Mesenchymal stem cell (in vitro differentiated cells and primary cell): ENCODE data around the gene RFTN2.

Experiments used
- DNase-seq: peaks from one replicate; pipeline ENCODE4 v3.0.0-alpha.2; 2013
- H2AFZ ChIP-seq: one replicate; pipeline ENCODE4 v1.6.1; 2013; ENCODE audit warnings: low read depth, mild to moderate bottlenecking, control low read depth, inconsistent platforms, low read length, moderate library complexity
- H2AK5ac ChIP-seq: 2 replicates; pipeline ENCODE4 v1.6.1; 2013; ENCODE audit warnings: low read length, moderate library complexity, mild to moderate bottlenecking, inconsistent platforms; ENCODE audit not compliant: severe bottlenecking
- H2BK120ac ChIP-seq: one replicate; pipeline ENCODE4 v1.6.1; 2013; ENCODE audit warnings: low read depth, mild to moderate bottlenecking, inconsistent platforms, low read length, moderate library complexity
- H2BK12ac ChIP-seq, 2 experiments: one replicate each; pipeline ENCODE4 v1.6.1; 2013; ENCODE audit warnings: inconsistent platforms in 2 of 2, low read length in 2 of 2, mild to moderate bottlenecking in 2 of 2, moderate library complexity in 2 of 2, control low read depth in 1 of 2
- H2BK15ac ChIP-seq: one replicate; pipeline ENCODE4 v1.6.1; 2013; ENCODE audit warnings: mild to moderate bottlenecking, low read depth, inconsistent platforms; ENCODE audit not compliant: poor library complexity, severe bottlenecking
- H2BK5ac ChIP-seq: 2 replicates; pipeline ENCODE4 v1.6.1; 2013; ENCODE audit warnings: low read depth, mild to moderate bottlenecking, low read length, control low read depth, inconsistent platforms; ENCODE audit not compliant: poor library complexity, severe bottlenecking
- H3K14ac ChIP-seq, 2 experiments: one replicate each; pipeline ENCODE4 v1.6.1; 2013; ENCODE audit warnings: inconsistent platforms in 2 of 2, low read length in 2 of 2, control low read depth in 1 of 2, mild to moderate bottlenecking in 1 of 2, moderate library complexity in 1 of 2
- H3K18ac ChIP-seq, 2 experiments: one replicate each; pipeline ENCODE4 v1.6.1; 2013; ENCODE audit warnings: inconsistent platforms in 2 of 2, low read length in 2 of 2, control low read depth in 1 of 2, low read depth in 1 of 2, mild to moderate bottlenecking in 1 of 2
- H3K23ac ChIP-seq, 2 experiments: one replicate each; pipeline ENCODE4 v1.6.1; 2013; ENCODE audit warnings: inconsistent platforms in 2 of 2, low read length in 2 of 2, mild to moderate bottlenecking in 2 of 2, moderate library complexity in 2 of 2, control low read depth in 1 of 2
- H3K27ac ChIP-seq: 2 replicates; pipeline ENCODE4 v1.5.1; 2013; ENCODE audit warnings: mild to moderate bottlenecking, moderate library complexity, low read length, control low read depth, inconsistent platforms; ENCODE audit not compliant: poor library complexity, severe bottlenecking
- H3K27me3 ChIP-seq, 2 experiments: 2 replicates each; pipeline versions ENCODE4 v1.6.1 to v1.7.0; 2013; ENCODE audit warnings: low read length in 2 of 2, mild to moderate bottlenecking in 2 of 2, moderate library complexity in 2 of 2, control low read depth in 1 of 2, inconsistent platforms in 1 of 2; ENCODE audit not compliant: control insufficient read depth in 1 of 2, insufficient read depth in 1 of 2
- H3K36me3 ChIP-seq, 2 experiments: 2 replicates each; pipeline versions ENCODE4 v1.6.1 to v1.7.0; 2013; ENCODE audit warnings: low read length in 2 of 2, control low read depth in 1 of 2, inconsistent platforms in 1 of 2, low read depth in 1 of 2, mild to moderate bottlenecking in 1 of 2; ENCODE audit not compliant: insufficient read depth in 2 of 2, control insufficient read depth in 1 of 2
- H3K4ac ChIP-seq, 2 experiments: one replicate each; pipeline ENCODE4 v1.6.1; 2013; ENCODE audit warnings: inconsistent platforms in 2 of 2, low read length in 2 of 2, mild to moderate bottlenecking in 2 of 2, moderate library complexity in 2 of 2, control low read depth in 1 of 2, low read depth in 1 of 2
- H3K4me1 ChIP-seq: 2 replicates; pipeline ENCODE4 v1.6.1; 2013; ENCODE audit warnings: low read depth, low read length, control low read depth; ENCODE audit not compliant: control insufficient read depth, insufficient read depth
- H3K4me2 ChIP-seq: 2 replicates; pipeline ENCODE4 v1.6.1; 2013; ENCODE audit warnings: low read length, mild to moderate bottlenecking, inconsistent platforms; ENCODE audit not compliant: poor library complexity, severe bottlenecking
- H3K4me3 ChIP-seq, 2 experiments: 2 replicates each; pipeline versions ENCODE4 v1.5.1 to v1.7.0; 2013; ENCODE audit warnings: low read length in 2 of 2, mild to moderate bottlenecking in 2 of 2, control low read depth in 1 of 2, low read depth in 1 of 2; ENCODE audit not compliant: insufficient read depth in 1 of 2
- H3K79me1 ChIP-seq: replicated peaks from 2 replicates; pipeline ENCODE4 v1.6.1; 2013; ENCODE audit warnings: mild to moderate bottlenecking, control low read depth, low read length, inconsistent platforms; ENCODE audit not compliant: poor library complexity, severe bottlenecking
- H3K9ac ChIP-seq: 2 replicates; pipeline ENCODE4 v1.7.0; 2013; ENCODE audit warnings: mild to moderate bottlenecking, low read length, moderate library complexity
- H3K9me3 ChIP-seq: 2 replicates; pipeline ENCODE4 v1.7.0; 2013; ENCODE audit warnings: mild to moderate bottlenecking, low read length; ENCODE audit not compliant: control insufficient read depth
- H4K8ac ChIP-seq: one replicate; pipeline ENCODE4 v1.6.1; 2013; ENCODE audit warnings: inconsistent platforms, mild to moderate bottlenecking, low read length, moderate library complexity
- H4K91ac ChIP-seq: one replicate; pipeline ENCODE4 v1.6.1; 2013; ENCODE audit warnings: mild to moderate bottlenecking, low read length, inconsistent platforms
- WGBS: methylation state at CpG from one replicate; pipeline ENCODE4 v1.1.7; 2013; ENCODE audit warnings: mixed read lengths; 5-methylcytosine and 5-hydroxymethylcytosine counted together

RFTN2 gene

GRCh38 chr2:197706839-197707207 is 31.4 kb upstream of the RFTN2 start:
- H4K91ac ChIP-seq, result no peak overlapping the region
- no peak overlapping the region for H3K23ac ChIP-seq
- H2BK12ac ChIP-seq, result no peak overlapping the region
- H3K14ac ChIP-seq, result no peak overlapping the region
- H3K79me1 ChIP-seq, result peaks cover 9% of the 10 kb centered on the region
- H2BK120ac ChIP-seq, result no peak overlapping the region
- no peaks in the 10 kb centered on the region for H3K9me3 ChIP-seq
- peaks cover 12% of the 10 kb centered on the region for H3K4me1 ChIP-seq
- no peak overlapping the region for H2BK15ac ChIP-seq
- no peak for DNase-seq
- H2AK5ac ChIP-seq, result no peak overlapping the region
- H2BK5ac ChIP-seq, result no peak overlapping the region
- H3K4me3 ChIP-seq, result peak overlapping the region; percentile 35 to 97
- no peaks in the 10 kb centered on the region for H3K27me3 ChIP-seq
- H3K4me2 ChIP-seq, result peak overlapping the region; percentile 64
- WGBS, result 37% methylated on average over 4 of the region's 5 CpGs
- no peaks in the 10 kb centered on the region for H3K36me3 ChIP-seq
- H3K4ac ChIP-seq, result no peak overlapping the region
- H3K27ac ChIP-seq, result no peak overlapping the region
- no peak overlapping the region for H2AFZ ChIP-seq
- peak overlapping the region; percentile 87 for H3K9ac ChIP-seq
- H3K18ac ChIP-seq, result no peak overlapping the region
- H4K8ac ChIP-seq, result no peak overlapping the region

GRCh38 chr2:197705912-197706838 is 30.8 kb upstream of the RFTN2 start:
- H2BK5ac ChIP-seq, result no peak overlapping the region
- H4K8ac ChIP-seq, result no peak overlapping the region
- no peak overlapping the region for H3K27ac ChIP-seq
- no peak overlapping the region for H3K14ac ChIP-seq
- H3K23ac ChIP-seq, result no peak overlapping the region
- H3K36me3 ChIP-seq, result no peaks in the 10 kb centered on the region
- peaks cover 9% of the 10 kb centered on the region for H3K79me1 ChIP-seq
- no peak overlapping the region for H2BK15ac ChIP-seq
- 3% methylated on average over 38 of the region's 38 CpGs for WGBS
- H3K27me3 ChIP-seq, result peaks cover 0 to 3% of the 10 kb centered on the region in 2 experiments
- peak overlapping the region; percentile 87 for H3K9ac ChIP-seq
- DNase-seq, result peak; percentile 29
- peak overlapping the region; percentile 69 for H2AFZ ChIP-seq
- H3K4me1 ChIP-seq, result peaks cover 12% of the 10 kb centered on the region
- no peak overlapping the region for H3K4ac ChIP-seq
- H2BK12ac ChIP-seq, result no peak overlapping the region
- H3K9me3 ChIP-seq, result no peaks in the 10 kb centered on the region
- H3K4me3 ChIP-seq, result peak overlapping the region; percentile 88 to 97
- no peak overlapping the region for H2AK5ac ChIP-seq
- H2BK120ac ChIP-seq, result no peak overlapping the region
- H3K4me2 ChIP-seq, result peak overlapping the region; percentile 64
- peak overlapping the region in 1 of 2 experiments; percentile 37 for H3K18ac ChIP-seq
- H4K91ac ChIP-seq, result no peak overlapping the region

- Histone ChIP-seq H2BK15ac (no peak within 1 kb of the TSS), H3K4me1 (peaks cover 12% of the 10 kb centered on the region), H2BK120ac (peak within 1 kb of the TSS; percentile 66), H3K27ac (peak within 1 kb of the TSS; percentile 72), H3K4ac (peak within 1 kb of the TSS in 1 of 2 experiments; percentile 33), H3K27me3 (peaks cover 0 to 5% of the 10 kb centered on the region in 2 experiments), H3K4me2 (peak within 1 kb of the TSS; percentile 64), H3K79me1 (peaks cover 7% of the 10 kb centered on the region), H3K4me3 (peak within 1 kb of the TSS; percentile 88 to 97), H3K23ac (no peak within 1 kb of the TSS), H3K18ac (peak within 1 kb of the TSS; percentile 34 to 65), H3K9me3 (no peaks in the 10 kb centered on the region), H4K8ac (peak within 1 kb of the TSS; percentile 67), H2BK12ac (no peak within 1 kb of the TSS), H4K91ac (peak within 1 kb of the TSS; percentile 54), H3K36me3 (no peaks in the 10 kb centered on the region), H2AK5ac (no peak within 1 kb of the TSS), H3K14ac (peak within 1 kb of the TSS in 1 of 2 experiments; percentile 19), H3K9ac (peak within 1 kb of the TSS; percentile 91), H2BK5ac (no peak within 1 kb of the TSS), H2AFZ (peak within 1 kb of the TSS; percentile 69)
- WGBS, result under 1% methylated on average over 80 of the region's 86 CpGs
- DNase-seq, result peak; percentile 92
Observed at GRCh38 chr2:197705121-197705911, 29.9 kb upstream of the RFTN2 start, which contains the start of gene MARS2. TSS of gene MARS2 (plus strand) at chr2:197705369. CDS start at chr2:197705406, 37 bp downstream.
